Left hindlimb (tissue), 1 donor: ENCODE data around the gene NEB.

ENCODE experiments used
- DNase-seq: peaks from one replicate; pipeline ENCODE4 v3.0.0-alpha.2; 2018

NEB gene

DNA sequence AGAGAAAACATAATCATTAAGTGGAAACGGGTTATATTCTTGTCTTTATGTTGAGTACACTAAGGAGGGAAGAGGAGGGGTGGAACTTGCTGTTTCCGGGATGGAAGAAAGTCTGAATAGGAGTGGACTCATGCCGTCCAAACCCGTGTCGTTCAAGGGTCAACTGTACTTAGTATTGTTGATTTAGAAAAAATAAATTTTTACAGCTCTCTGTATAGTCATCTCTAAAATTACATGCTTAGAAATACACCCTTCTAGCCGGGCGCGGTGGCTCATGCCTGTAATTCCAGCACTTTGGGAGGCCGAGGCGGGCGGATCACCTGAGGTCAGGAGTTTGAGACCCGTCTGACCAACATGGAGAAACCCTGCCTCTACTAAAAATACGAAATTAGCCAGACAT lies 295.1 kb downstream of the NEB start:
- DNase-seq: no peak

DNA sequence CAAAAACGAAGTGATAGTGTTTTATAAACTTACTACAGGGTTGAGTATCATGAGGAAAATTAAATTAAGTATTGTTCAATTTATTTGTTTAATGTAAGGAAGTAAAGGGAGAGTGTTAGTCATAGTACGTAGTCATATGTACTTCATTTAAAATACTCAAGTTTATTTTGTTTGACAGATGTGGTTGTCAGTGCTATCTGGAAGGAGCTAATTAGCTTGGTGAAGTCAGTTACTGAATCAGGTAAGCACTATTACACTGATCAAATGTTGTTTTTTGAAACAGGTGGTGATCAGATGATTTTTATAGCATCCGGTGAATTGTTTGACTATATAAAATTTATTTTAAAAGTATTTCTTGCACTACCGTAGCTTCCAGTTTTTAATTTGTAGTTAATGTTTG lies 295.8 kb downstream of the NEB start:
- DNase-seq: no peak

GRCh38 chr2:151437630-151438029 lies 296.6 kb downstream of the NEB start:
- DNase-seq: no peak
